Neural cell (in vitro differentiated cells): ENCODE data around the gene ABCB10. TPM values are rescaled to one million over a fixed set of nuclear protein-coding genes. Genes with fewer than 3 reads are reported as not detected.

Experiments used
- H2AFZ ChIP-seq: fragments of 200-600, 300-800 bp; sonication (generic), shearing (Covaris generic); 2 replicates; pipeline ENCODE4 v1.6.0; 2014; ENCODE audit warnings: low read depth, mild to moderate bottlenecking, antibody characterized with exemption, low read length, moderate library complexity
- H3F3A ChIP-seq: fragments of 200-600 bp; shearing (Covaris generic); 2 replicates; pipeline ENCODE4 v1.6.1; 2016; ENCODE audit warnings: mild to moderate bottlenecking, moderate library complexity, mixed read lengths, antibody characterized with exemption, low read length; ENCODE audit not compliant: insufficient read depth, poor library complexity, severe bottlenecking
- H3K27ac ChIP-seq: fragments of 200-600, 300-800 bp; sonication (generic), shearing (Covaris generic); 2 replicates; pipeline ENCODE4 v1.5.1; 2014; ENCODE audit warnings: mild to moderate bottlenecking, low read length, moderate library complexity
- H3K27me3 ChIP-seq: fragments of 300-800, 200-600 bp; sonication (generic), shearing (Covaris generic); 2 replicates; pipeline ENCODE4 v1.6.0; 2014; ENCODE audit warnings: mild to moderate bottlenecking, low read depth, low read length, moderate library complexity; ENCODE audit not compliant: insufficient read depth
- H3K36me3 ChIP-seq: fragments of 300-800, 200-600 bp; sonication (generic), shearing (Covaris generic); 2 replicates; pipeline ENCODE4 v1.5.1; 2014; ENCODE audit warnings: mild to moderate bottlenecking, antibody characterized with exemption, low read length, moderate library complexity; ENCODE audit not compliant: insufficient read depth
- H3K4me2 ChIP-seq: fragments of 300-800, 200-600 bp; sonication (generic), shearing (Covaris generic); 2 replicates; pipeline ENCODE4 v1.6.0; 2014; ENCODE audit warnings: mild to moderate bottlenecking, low read length
- H3K4me3 ChIP-seq: fragments of 300-800, 200-600 bp; sonication (generic), shearing (Covaris generic); 2 replicates; pipeline ENCODE4 v1.5.1; 2014; ENCODE audit warnings: mild to moderate bottlenecking, low read length, moderate library complexity
- H3K79me2 ChIP-seq: fragments of 200-600 bp; shearing (Covaris generic); replicated peaks from 2 replicates; pipeline ENCODE4 v1.6.0; 2014; ENCODE audit warnings: mild to moderate bottlenecking, low read length, moderate library complexity; ENCODE audit not compliant: insufficient read depth
- H3K9ac ChIP-seq: fragments of 300-800, 200-600 bp; sonication (generic), shearing (Covaris generic); 2 replicates; pipeline ENCODE4 v1.6.1; 2016; ENCODE audit warnings: mild to moderate bottlenecking, low read length, mixed read lengths
- H3K9me2 ChIP-seq: fragments of 200-600 bp; shearing (Covaris generic); 2 replicates; pipeline ENCODE4 v1.6.1; 2016; ENCODE audit warnings: mild to moderate bottlenecking, low read length, mixed read lengths; ENCODE audit not compliant: insufficient read depth
- H3K9me3 ChIP-seq: fragments of 200-600, 300-800 bp; sonication (generic), shearing (Covaris generic); 2 replicates; pipeline ENCODE4 v1.6.1; 2016; ENCODE audit warnings: mild to moderate bottlenecking, mixed run types, low read length, moderate library complexity, mixed read lengths
- H4K20me1 ChIP-seq: fragments of 200-600 bp; shearing (Covaris generic); 2 replicates; pipeline ENCODE4 v1.6.1; 2016; ENCODE audit warnings: mild to moderate bottlenecking, mixed run types; ENCODE audit not compliant: insufficient read depth
- EP300 ChIP-seq: fragments of 450-650 bp; conservative IDR thresholded peaks from 2 replicates; pipeline ENCODE4 v1.6.1; 2014; ENCODE audit warnings: antibody characterized with exemption, mild to moderate bottlenecking, moderate library complexity; ENCODE audit not compliant: poor library complexity, severe bottlenecking
- EZH2 ChIP-seq: fragments of 200-600, 300-800 bp; shearing (Covaris generic), sonication (generic); IDR thresholded peaks from 2 replicates; pipeline ENCODE4 v1.6.1; 2014; ENCODE audit warnings: antibody characterized with exemption, low read length, borderline replicate concordance, mild to moderate bottlenecking; ENCODE audit not compliant: insufficient read depth, poor library complexity, severe bottlenecking
- MXI1 ChIP-seq: fragments of 450-650 bp; conservative IDR thresholded peaks from 2 replicates; pipeline ENCODE4 v1.6.1; 2014; ENCODE audit warnings: antibody characterized with exemption, mild to moderate bottlenecking; ENCODE audit not compliant: poor library complexity, severe bottlenecking
- POLR2AphosphoS5 ChIP-seq: IDR thresholded peaks from 2 replicates; pipeline ENCODE4 v1.6.1; 2012
- RAD21 ChIP-seq: fragments of 450-650 bp; conservative IDR thresholded peaks from 2 replicates; pipeline ENCODE4 v1.6.1; 2014; ENCODE audit warnings: antibody characterized with exemption, mild to moderate bottlenecking, moderate library complexity
- SMC3 ChIP-seq: fragments of 450-650 bp; conservative IDR thresholded peaks from 2 replicates; pipeline ENCODE4 v1.6.1; 2014; ENCODE audit warnings: antibody characterized with exemption, mild to moderate bottlenecking, moderate library complexity; ENCODE audit not compliant: poor library complexity
- TAF1 ChIP-seq: IDR thresholded peaks from 2 replicates; pipeline ENCODE4 v1.6.1; 2012; ENCODE audit warnings: low read depth
- polyA plus RNA-seq: library from polyadenylated mRNA; depleted of rRNA; stranded (reverse); fragments of >200 nt; gene quantifications from 2 replicates; pipeline ENCODE4 v1.2.3, GENCODE V29; 2014
- TF ChIP-seq, protein P1 (sequence below): IDR thresholded peaks from 2 replicates; pipeline ENCODE4 v1.6.1; 2012; ENCODE audit warnings: borderline replicate concordance
- TF ChIP-seq, protein P2 (sequence below): fragments of 450-650 bp; IDR thresholded peaks from 2 replicates; pipeline ENCODE4 v1.5.1; 2014; ENCODE audit warnings: antibody characterized with exemption, mild to moderate bottlenecking, moderate library complexity; ENCODE audit not compliant: poor library complexity, severe bottlenecking

The ABCB10 gene
- polyA plus RNA-seq, 1 donor from 2014 or later: 31.4 TPM

DNA sequence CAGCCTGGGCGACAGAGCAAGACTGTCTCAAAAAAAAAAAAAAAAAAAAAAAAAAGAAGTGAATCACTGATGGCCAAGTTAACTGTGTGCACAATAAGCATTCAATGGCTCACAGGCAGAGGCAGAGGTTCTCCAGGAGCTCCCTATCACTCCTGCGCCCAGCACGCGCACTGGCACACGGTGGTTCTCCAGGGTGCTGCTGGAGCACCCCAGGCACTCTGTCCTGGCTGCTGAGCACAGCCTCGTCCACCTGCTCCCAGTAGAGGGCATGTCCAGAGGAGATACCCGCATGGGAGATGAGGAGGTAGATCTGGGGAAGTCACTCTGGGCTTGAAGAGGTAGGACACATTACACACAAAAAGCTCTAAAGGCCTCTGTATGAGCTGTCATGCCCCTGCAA, 28.9 kb downstream of the ABCB10 start:
- Histone ChIP-seq H3K9me3 (no peaks in the 10 kb centered on the region), H3K79me2 (no peaks in the 10 kb centered on the region), H3F3A (no peaks in the 10 kb centered on the region), H3K36me3 (no peaks in the 10 kb centered on the region), H3K27ac (no peak overlapping the region), H3K9me2 (no peaks in the 10 kb centered on the region), H3K27me3 (no peaks in the 10 kb centered on the region), H3K4me3 (no peak overlapping the region), H2AFZ (no peak overlapping the region), H4K20me1 (no peaks in the 10 kb centered on the region), H3K4me2 (no peak overlapping the region), H3K9ac (no peak overlapping the region)
- TF ChIP-seq SMC3 (no peak), POLR2AphosphoS5 (no peak), EP300 (no peak)

- TF ChIP-seq MXI1 (no peak), TAF1 (no peak), POLR2AphosphoS5 (no peak), RAD21 (no peak), SMC3 (no peak), EZH2 (no peak), EP300 (no peak)
- TF ChIP-seq, protein P1, sequence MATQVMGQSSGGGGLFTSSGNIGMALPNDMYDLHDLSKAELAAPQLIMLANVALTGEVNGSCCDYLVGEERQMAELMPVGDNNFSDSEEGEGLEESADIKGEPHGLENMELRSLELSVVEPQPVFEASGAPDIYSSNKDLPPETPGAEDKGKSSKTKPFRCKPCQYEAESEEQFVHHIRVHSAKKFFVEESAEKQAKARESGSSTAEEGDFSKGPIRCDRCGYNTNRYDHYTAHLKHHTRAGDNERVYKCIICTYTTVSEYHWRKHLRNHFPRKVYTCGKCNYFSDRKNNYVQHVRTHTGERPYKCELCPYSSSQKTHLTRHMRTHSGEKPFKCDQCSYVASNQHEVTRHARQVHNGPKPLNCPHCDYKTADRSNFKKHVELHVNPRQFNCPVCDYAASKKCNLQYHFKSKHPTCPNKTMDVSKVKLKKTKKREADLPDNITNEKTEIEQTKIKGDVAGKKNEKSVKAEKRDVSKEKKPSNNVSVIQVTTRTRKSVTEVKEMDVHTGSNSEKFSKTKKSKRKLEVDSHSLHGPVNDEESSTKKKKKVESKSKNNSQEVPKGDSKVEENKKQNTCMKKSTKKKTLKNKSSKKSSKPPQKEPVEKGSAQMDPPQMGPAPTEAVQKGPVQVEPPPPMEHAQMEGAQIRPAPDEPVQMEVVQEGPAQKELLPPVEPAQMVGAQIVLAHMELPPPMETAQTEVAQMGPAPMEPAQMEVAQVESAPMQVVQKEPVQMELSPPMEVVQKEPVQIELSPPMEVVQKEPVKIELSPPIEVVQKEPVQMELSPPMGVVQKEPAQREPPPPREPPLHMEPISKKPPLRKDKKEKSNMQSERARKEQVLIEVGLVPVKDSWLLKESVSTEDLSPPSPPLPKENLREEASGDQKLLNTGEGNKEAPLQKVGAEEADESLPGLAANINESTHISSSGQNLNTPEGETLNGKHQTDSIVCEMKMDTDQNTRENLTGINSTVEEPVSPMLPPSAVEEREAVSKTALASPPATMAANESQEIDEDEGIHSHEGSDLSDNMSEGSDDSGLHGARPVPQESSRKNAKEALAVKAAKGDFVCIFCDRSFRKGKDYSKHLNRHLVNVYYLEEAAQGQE: no peak
- TF ChIP-seq, protein P2, sequence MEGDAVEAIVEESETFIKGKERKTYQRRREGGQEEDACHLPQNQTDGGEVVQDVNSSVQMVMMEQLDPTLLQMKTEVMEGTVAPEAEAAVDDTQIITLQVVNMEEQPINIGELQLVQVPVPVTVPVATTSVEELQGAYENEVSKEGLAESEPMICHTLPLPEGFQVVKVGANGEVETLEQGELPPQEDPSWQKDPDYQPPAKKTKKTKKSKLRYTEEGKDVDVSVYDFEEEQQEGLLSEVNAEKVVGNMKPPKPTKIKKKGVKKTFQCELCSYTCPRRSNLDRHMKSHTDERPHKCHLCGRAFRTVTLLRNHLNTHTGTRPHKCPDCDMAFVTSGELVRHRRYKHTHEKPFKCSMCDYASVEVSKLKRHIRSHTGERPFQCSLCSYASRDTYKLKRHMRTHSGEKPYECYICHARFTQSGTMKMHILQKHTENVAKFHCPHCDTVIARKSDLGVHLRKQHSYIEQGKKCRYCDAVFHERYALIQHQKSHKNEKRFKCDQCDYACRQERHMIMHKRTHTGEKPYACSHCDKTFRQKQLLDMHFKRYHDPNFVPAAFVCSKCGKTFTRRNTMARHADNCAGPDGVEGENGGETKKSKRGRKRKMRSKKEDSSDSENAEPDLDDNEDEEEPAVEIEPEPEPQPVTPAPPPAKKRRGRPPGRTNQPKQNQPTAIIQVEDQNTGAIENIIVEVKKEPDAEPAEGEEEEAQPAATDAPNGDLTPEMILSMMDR: no peak
- H3K36me3 ChIP-seq: no peaks in the 10 kb centered on the region
- no peaks in the 10 kb centered on the region for H3K9me2 ChIP-seq
- no peak overlapping the region for H3K27ac ChIP-seq
- no peak overlapping the region for H3K9ac ChIP-seq
- no peak overlapping the region for H3K4me2 ChIP-seq
- no peaks in the 10 kb centered on the region for H3K9me3 ChIP-seq
- no peak overlapping the region for H2AFZ ChIP-seq
- H3K4me3 ChIP-seq: no peak overlapping the region
- H3K79me2 ChIP-seq: no peaks in the 10 kb centered on the region
- no peaks in the 10 kb centered on the region for H3K27me3 ChIP-seq
- no peaks in the 10 kb centered on the region for H3F3A ChIP-seq
- H4K20me1 ChIP-seq: no peaks in the 10 kb centered on the region
Observed at GRCh38 chr1:229526695-229527094, 31.8 kb downstream of the ABCB10 start.

- Histone ChIP-seq H3K27ac (no peak overlapping the region), H3K79me2 (no peaks in the 10 kb centered on the region), H3K4me2 (no peak overlapping the region), H3K27me3 (no peaks in the 10 kb centered on the region), H3K9me2 (no peaks in the 10 kb centered on the region), H3K9ac (no peak overlapping the region), H3K36me3 (no peaks in the 10 kb centered on the region), H4K20me1 (no peaks in the 10 kb centered on the region), H3K4me3 (no peak overlapping the region), H3F3A (no peaks in the 10 kb centered on the region), H2AFZ (no peak overlapping the region), H3K9me3 (no peaks in the 10 kb centered on the region)
- TF ChIP-seq TAF1: no peak
- TF ChIP-seq, protein P2: no peak
- no peak for TF ChIP-seq RAD21
Observed at GRCh38 chr1:229523052-229523451, 35.5 kb downstream of the ABCB10 start.
